Measurements from ENCODE around the gene NBEA.

NBEA gene

GRCh38 chr13:35711909-35712308, 769.8 kb downstream of the NBEA start:
- no peak for DNase-seq (ENCODE audit: low read depth)

DNA sequence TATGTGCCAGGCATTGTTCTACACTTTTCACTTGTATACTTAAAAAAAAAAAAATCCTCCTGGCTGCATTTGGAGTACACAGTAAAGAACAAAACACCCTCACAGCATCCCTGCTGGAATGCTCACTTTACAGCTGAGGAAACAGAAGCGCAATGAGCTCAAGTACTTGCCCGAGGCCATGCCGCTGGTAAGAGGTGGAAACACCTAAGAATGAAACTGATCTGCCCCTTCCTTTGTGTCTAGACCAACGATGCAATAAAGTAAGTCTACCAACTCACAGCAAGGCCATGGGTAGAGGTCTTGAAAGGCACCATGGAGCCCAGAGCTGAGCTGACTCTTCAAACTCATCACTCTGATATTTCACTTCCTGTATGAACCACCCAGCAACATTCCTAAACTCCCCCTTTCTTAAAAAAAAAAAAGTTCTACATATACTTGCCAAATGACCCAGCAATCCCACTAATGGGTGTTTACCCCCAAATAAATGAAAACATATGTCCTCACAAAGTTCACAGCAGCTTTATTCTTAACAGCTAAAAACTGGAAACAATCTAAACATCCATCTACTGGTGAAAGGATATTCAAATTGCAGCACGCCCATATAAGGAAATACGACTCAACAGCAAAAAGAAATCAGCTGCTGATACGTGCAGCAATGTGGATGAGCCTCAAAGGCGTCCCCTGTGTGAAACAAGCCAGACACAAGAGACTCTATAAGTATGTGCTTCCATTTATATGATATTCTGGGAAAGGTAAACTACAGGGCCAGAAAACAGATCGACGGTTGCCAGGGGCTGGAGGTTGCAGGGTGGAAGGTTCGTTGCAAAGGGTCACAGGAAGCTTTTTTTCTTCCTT, 771.1 kb downstream of the NBEA start:
- DNase-seq (ENCODE audit: low read depth), result no peak

- no peak for DNase-seq (ENCODE audit: low read depth)
Measured at GRCh38 chr13:35714121-35714520, 772.1 kb downstream of the NBEA start.

- no peak for DNase-seq (ENCODE audit: low read depth)
Measured at GRCh38 chr13:35714588-35715377, 772.7 kb downstream of the NBEA start.

GRCh38 chr13:35716186-35716585, 774.1 kb downstream of the NBEA start:
- no peak for DNase-seq (ENCODE audit: low read depth)

- no peak for DNase-seq (ENCODE audit: low read depth)
Measured at GRCh38 chr13:35716729-35717128, 774.7 kb downstream of the NBEA start.

- no peak for DNase-seq (ENCODE audit: low read depth)
Measured at GRCh38 chr13:35718084-35718483, 776.0 kb downstream of the NBEA start.

GRCh38 chr13:35720290-35720689, 778.2 kb downstream of the NBEA start:
- DNase-seq (ENCODE audit: low read depth), result no peak

DNA sequence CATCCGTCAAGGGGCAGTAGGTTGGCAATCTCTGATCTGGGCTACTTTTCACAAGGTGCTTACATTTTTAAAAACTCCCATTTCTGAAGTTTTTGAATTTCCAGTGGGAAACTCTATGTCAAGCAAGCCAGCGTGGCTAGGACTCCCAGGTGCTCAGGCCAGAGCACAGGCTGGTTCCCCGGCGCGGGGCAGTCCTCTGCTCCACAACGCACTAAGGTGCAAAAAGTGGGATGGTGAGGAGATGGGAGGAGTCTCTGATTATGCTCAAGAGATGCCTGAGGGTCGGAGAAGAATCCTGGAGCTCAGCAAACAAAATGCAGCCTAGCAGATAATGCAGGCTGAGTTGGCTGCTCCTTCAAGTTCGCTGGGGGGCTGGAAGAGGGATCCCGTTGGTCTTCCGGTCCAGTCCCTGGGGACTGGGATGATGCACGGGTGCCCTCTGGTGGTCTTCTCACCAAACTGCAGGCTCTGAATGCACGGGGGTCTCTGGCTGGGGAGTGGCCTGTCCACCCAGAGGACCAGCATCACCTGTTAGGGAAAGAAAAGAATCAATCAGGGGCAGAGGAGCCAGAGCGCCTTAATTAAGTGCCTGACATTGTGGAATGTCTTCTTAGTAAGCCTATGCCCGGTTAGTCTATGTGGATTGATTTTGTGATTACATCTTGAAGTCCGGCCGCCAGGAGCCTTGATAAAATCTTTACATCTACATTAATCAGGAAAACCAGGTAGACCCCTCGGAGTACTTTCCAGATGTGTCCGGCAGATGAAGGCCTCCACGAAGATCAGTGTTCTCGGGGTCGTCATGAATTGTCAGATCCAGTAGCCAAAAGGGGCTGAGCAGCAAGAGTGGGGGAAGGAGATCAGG, 778.9 kb downstream of the NBEA start:
- no peak for DNase-seq (ENCODE audit: low read depth)

Measured in activated gamma-delta T cell treated with anti-CD3 and anti-CD28 coated beads, Interleukin-2, amount 50 U/mL, for 16 hours (primary cell).